HG03196 (cell line): ENCODE measurements around the gene THSD7A.

Experiments used
- ATAC-seq: cut with Tn5 transposase; IDR thresholded peaks from one replicate; pipeline ENCODE4 v1.9.1; 2021; ENCODE audit not compliant: unreplicated experiment

The THSD7A gene

GRCh38 chr7:11591943-11592342 lies 240.1 kb downstream of the THSD7A start:
- no peak for ATAC-seq

- ATAC-seq, result no peak
These were observed 240.9 kb downstream of the THSD7A start for GRCh38 chr7:11591055-11591633.

- no peak for ATAC-seq
These were observed 242.7 kb downstream of the THSD7A start for GRCh38 chr7:11589251-11589650.

GRCh38 chr7:11587814-11588213 lies 244.2 kb downstream of the THSD7A start:
- ATAC-seq, result no peak

GRCh38 chr7:11587048-11587447 lies 244.9 kb downstream of the THSD7A start:
- no peak for ATAC-seq

GRCh38 chr7:11584406-11585031 lies 247.5 kb downstream of the THSD7A start:
- no peak for ATAC-seq

- ATAC-seq, result no peak
These were observed 252.9 kb downstream of the THSD7A start for GRCh38 chr7:11579141-11579540.

- no peak for ATAC-seq
These were observed 255.7 kb downstream of the THSD7A start for GRCh38 chr7:11576310-11576709.

GRCh38 chr7:11573128-11573750 lies 258.8 kb downstream of the THSD7A start:
- no peak for ATAC-seq

GRCh38 chr7:11570922-11571550 lies 261.0 kb downstream of the THSD7A start:
- no peak for ATAC-seq

- ATAC-seq, result no peak
These were observed 261.8 kb downstream of the THSD7A start for GRCh38 chr7:11570205-11570604.

GRCh38 chr7:11567571-11567970 lies 264.4 kb downstream of the THSD7A start:
- no peak for ATAC-seq

GRCh38 chr7:11557627-11558026 lies 274.4 kb downstream of the THSD7A start:
- ATAC-seq, result peak; percentile 68

- no peak for ATAC-seq
These were observed 279.2 kb downstream of the THSD7A start for GRCh38 chr7:11552676-11553296.

GRCh38 chr7:11551470-11551869 lies 280.5 kb downstream of the THSD7A start:
- ATAC-seq, result no peak

GRCh38 chr7:11548532-11548931 lies 283.5 kb downstream of the THSD7A start:
- no peak for ATAC-seq

- no peak for ATAC-seq
These were observed 290.7 kb downstream of the THSD7A start for GRCh38 chr7:11541330-11541729.

- ATAC-seq, result no peak
These were observed 291.7 kb downstream of the THSD7A start for GRCh38 chr7:11540271-11540761.

- no peak for ATAC-seq
These were observed 292.1 kb downstream of the THSD7A start for GRCh38 chr7:11539853-11540252.

GRCh38 chr7:11538751-11539299 lies 293.2 kb downstream of the THSD7A start:
- ATAC-seq, result no peak

- ATAC-seq, result no peak
These were observed 298.7 kb downstream of the THSD7A start for GRCh38 chr7:11533229-11533820.
